H1 (cell line): ENCODE data around the gene ARHGAP26.

Experiments used
- CEBPB ChIP-seq: IDR thresholded peaks from 2 replicates; pipeline ENCODE4 v1.6.1; 2012; ENCODE audit warnings: low read depth, low read length
- CTBP2 ChIP-seq: IDR thresholded peaks from 2 replicates; pipeline ENCODE4 v1.7.0; 2011; ENCODE audit warnings: borderline replicate concordance, mild to moderate bottlenecking, moderate library complexity, mixed read lengths, low read length; ENCODE audit not compliant: insufficient read depth, insufficient read length
- CTCF ChIP-seq, 3 experiments: IDR thresholded peaks; 1 replicate in 2 of 3; 2 replicates in 1 of 3; pipeline versions ENCODE4 v1.5.1 to v1.6.1; 2011; ENCODE audit warnings: low read length in 3 of 3, mild to moderate bottlenecking in 3 of 3, inconsistent platforms in 2 of 3, low read depth in 1 of 3, moderate library complexity in 1 of 3; ENCODE audit not compliant: insufficient read depth in 1 of 3; ENCODE audit errors: control extremely low read depth in 1 of 3
- EZH2 ChIP-seq: fragments of 200-600 bp; sonication (generic); IDR thresholded peaks from 2 replicates; pipeline ENCODE4 v1.7.1; 2012; ENCODE audit warnings: low read depth, mild to moderate bottlenecking, moderate library complexity, low read length, inconsistent platforms; ENCODE audit not compliant: severe bottlenecking
- JUN ChIP-seq: IDR thresholded peaks from 2 replicates; pipeline ENCODE4 v1.6.1; 2011; ENCODE audit warnings: low read depth, mild to moderate bottlenecking, improper control_type of control experiment, low read length
- JUND ChIP-seq: IDR thresholded peaks from 2 replicates; pipeline ENCODE4 v1.6.1; 2011; ENCODE audit warnings: mild to moderate bottlenecking, improper control_type of control experiment, low read length
- POLR2A ChIP-seq, 2 experiments: IDR thresholded peaks; 1 replicate in 1 of 2; 2 replicates in 1 of 2; pipeline ENCODE4 v1.6.1; 2011; ENCODE audit warnings: low read depth in 2 of 2, low read length in 2 of 2, mild to moderate bottlenecking in 2 of 2; ENCODE audit errors: control extremely low read depth in 1 of 2
- POU5F1 ChIP-seq: IDR thresholded peaks from 2 replicates; pipeline ENCODE4 v1.6.1; 2011; ENCODE audit warnings: low read depth, mild to moderate bottlenecking, low read length, moderate library complexity
- TAF1 ChIP-seq: IDR thresholded peaks from 2 replicates; pipeline ENCODE4 v1.6.1; 2011; ENCODE audit warnings: mild to moderate bottlenecking, low read depth, low read length
- USF2 ChIP-seq: IDR thresholded peaks from 2 replicates; pipeline ENCODE4 v1.6.1; 2011; ENCODE audit warnings: low read length, improper control_type of control experiment
- YY1 ChIP-seq: IDR thresholded peaks from 2 replicates; pipeline ENCODE4 v1.6.1; 2011; ENCODE audit warnings: low read depth, mild to moderate bottlenecking, low read length
- TF ChIP-seq, protein P1 (sequence below): IDR thresholded peaks from 2 replicates; pipeline ENCODE4 v1.6.1; 2012; ENCODE audit warnings: inconsistent platforms

GRCh38 chr5:142997591-142997990, 227.4 kb downstream of the ARHGAP26 start:
- no peak for TF ChIP-seq JUND
- no peak for TF ChIP-seq CTCF (IDR thresholded peaks at IDR 0.05; ENCODE audit: control extremely low read depth in 1 of 3, insufficient read depth in 1 of 3, low read depth in 1 of 3, low read length in 3 of 3)
- TF ChIP-seq, protein P1, sequence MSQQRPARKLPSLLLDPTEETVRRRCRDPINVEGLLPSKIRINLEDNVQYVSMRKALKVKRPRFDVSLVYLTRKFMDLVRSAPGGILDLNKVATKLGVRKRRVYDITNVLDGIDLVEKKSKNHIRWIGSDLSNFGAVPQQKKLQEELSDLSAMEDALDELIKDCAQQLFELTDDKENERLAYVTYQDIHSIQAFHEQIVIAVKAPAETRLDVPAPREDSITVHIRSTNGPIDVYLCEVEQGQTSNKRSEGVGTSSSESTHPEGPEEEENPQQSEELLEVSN: no peak
- TF ChIP-seq YY1: no peak
- TF ChIP-seq POLR2A (IDR thresholded peaks at IDR 0.05; ENCODE audit: control extremely low read depth in 1 of 2, low read depth in 2 of 2, low read length in 2 of 2): no peak
- no peak for TF ChIP-seq CTBP2
- no peak for TF ChIP-seq EZH2
- TF ChIP-seq POU5F1: no peak
- no peak for TF ChIP-seq CEBPB
- no peak for TF ChIP-seq JUN
- no peak for TF ChIP-seq TAF1
- TF ChIP-seq USF2: no peak
